Hepatocyte (in vitro differentiated cells): Measurements from ENCODE around the gene PRRG2.

Source experiments
- EZH2 ChIP-seq: fragments of 200-600 bp; sonication (generic); IDR thresholded peaks from 2 replicates; pipeline ENCODE4 v1.6.1; 2016; ENCODE audit warnings: antibody characterized with exemption, mild to moderate bottlenecking, borderline replicate concordance
- TF ChIP-seq, protein P1 (sequence below): fragments of 200-600 bp; sonication (generic); IDR thresholded peaks from 2 replicates; pipeline ENCODE4 v1.5.1; 2016; ENCODE audit warnings: antibody characterized with exemption, mild to moderate bottlenecking; ENCODE audit not compliant: poor library complexity

DNA sequence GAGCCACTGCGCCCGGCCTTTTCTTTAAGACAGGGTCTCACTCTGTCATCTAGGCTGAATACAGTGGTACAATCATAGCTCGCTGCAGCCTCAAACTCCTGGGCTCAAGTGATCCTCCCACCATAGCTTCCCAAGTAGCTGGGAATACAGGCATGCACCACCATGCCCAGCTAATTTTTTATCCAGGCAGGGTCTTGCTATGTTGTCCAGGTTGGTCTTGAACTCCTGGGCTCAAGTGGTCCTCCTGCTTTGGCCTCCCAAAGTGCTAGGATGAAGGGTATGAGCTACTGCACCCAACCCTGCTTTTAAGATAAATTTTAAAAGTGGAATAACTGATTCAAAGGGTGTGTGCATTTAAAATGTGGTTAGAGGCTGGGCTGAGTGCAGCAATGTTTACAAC is 14.8 kb upstream of the PRRG2 start:
- no peak for TF ChIP-seq EZH2
- TF ChIP-seq, protein P1, sequence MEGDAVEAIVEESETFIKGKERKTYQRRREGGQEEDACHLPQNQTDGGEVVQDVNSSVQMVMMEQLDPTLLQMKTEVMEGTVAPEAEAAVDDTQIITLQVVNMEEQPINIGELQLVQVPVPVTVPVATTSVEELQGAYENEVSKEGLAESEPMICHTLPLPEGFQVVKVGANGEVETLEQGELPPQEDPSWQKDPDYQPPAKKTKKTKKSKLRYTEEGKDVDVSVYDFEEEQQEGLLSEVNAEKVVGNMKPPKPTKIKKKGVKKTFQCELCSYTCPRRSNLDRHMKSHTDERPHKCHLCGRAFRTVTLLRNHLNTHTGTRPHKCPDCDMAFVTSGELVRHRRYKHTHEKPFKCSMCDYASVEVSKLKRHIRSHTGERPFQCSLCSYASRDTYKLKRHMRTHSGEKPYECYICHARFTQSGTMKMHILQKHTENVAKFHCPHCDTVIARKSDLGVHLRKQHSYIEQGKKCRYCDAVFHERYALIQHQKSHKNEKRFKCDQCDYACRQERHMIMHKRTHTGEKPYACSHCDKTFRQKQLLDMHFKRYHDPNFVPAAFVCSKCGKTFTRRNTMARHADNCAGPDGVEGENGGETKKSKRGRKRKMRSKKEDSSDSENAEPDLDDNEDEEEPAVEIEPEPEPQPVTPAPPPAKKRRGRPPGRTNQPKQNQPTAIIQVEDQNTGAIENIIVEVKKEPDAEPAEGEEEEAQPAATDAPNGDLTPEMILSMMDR: no peak
